Progenitor cell of endocrine pancreas (in vitro differentiated cells): Measurements from ENCODE around the gene NLK. TPM values are rescaled to one million over a fixed set of nuclear protein-coding genes. Genes with fewer than 3 reads are reported as not detected.
A peak's percentile ranks its signal among the peaks of the same experiment; 100 is the strongest.

Source experiments
- DNase-seq: peaks from one replicate; pipeline ENCODE4 v3.0.0; 2021; ENCODE audit warnings: low spot score; ENCODE audit not compliant: unreplicated experiment
- H3K27ac Mint-ChIP-seq: 2 replicates; pipeline ENCODE4 v1.8.0; 2021; ENCODE audit warnings: mild to moderate bottlenecking, moderate library complexity, mixed read lengths
- H3K27me3 Mint-ChIP-seq: 2 replicates; pipeline ENCODE4 v1.8.0; 2021; ENCODE audit warnings: mixed read lengths
- H3K36me3 Mint-ChIP-seq: 2 replicates; pipeline ENCODE4 v1.8.0; 2022; ENCODE audit warnings: mixed read lengths; ENCODE audit not compliant: insufficient read depth
- H3K4me1 Mint-ChIP-seq: 2 replicates; pipeline ENCODE4 v1.8.0; 2021; ENCODE audit warnings: low read depth, mixed read lengths
- H3K4me3 Mint-ChIP-seq: 2 replicates; pipeline ENCODE4 v1.8.0; 2021; ENCODE audit warnings: low read depth, mild to moderate bottlenecking, moderate library complexity, mixed read lengths
- H3K9me3 Mint-ChIP-seq: 2 replicates; pipeline ENCODE4 v1.8.0; 2021; ENCODE audit warnings: low read depth, mixed read lengths
- CTCF ChIP-seq: fragments of 200-600 bp; sonication (generic); IDR thresholded peaks from one replicate; pipeline ENCODE4 v1.5.0; 2021; ENCODE audit warnings: antibody characterized with exemption, mild to moderate bottlenecking; ENCODE audit not compliant: unreplicated experiment
- total RNA-seq: library from RNA; stranded (reverse); gene quantifications from 2 replicates; pipeline ENCODE4 v1.2.1, GENCODE V29; 2021

NLK gene
- total RNA-seq, 1 donor from 2014 or later = 38.9 TPM

GRCh38 chr17:28161311-28161710 lies 118.8 kb downstream of the NLK start:
- no peak for DNase-seq
- Mint-ChIP-seq H3K36me3 (peaks cover 10% of the 10 kb centered on the region), H3K27ac (no peak overlapping the region), H3K4me1 (no peaks in the 10 kb centered on the region), H3K9me3 (no peaks in the 10 kb centered on the region), H3K27me3 (no peaks in the 10 kb centered on the region), H3K4me3 (no peak overlapping the region)
- TF ChIP-seq CTCF = no peak

GRCh38 chr17:28166478-28166877 lies 124.0 kb downstream of the NLK start:
- Mint-ChIP-seq H3K4me1 (no peaks in the 10 kb centered on the region), H3K27ac (no peak overlapping the region), H3K9me3 (no peaks in the 10 kb centered on the region), H3K27me3 (peaks cover 2% of the 10 kb centered on the region), H3K4me3 (no peak overlapping the region), H3K36me3 (peaks cover 21% of the 10 kb centered on the region)
- DNase-seq = no peak
- no peak for TF ChIP-seq CTCF

GRCh38 chr17:28169621-28170349 lies 127.3 kb downstream of the NLK start:
- H3K4me1 Mint-ChIP-seq = peaks cover 24% of the 10 kb centered on the region
- H3K27me3 Mint-ChIP-seq = peaks cover 2% of the 10 kb centered on the region
- no peak for TF ChIP-seq CTCF
- DNase-seq = no peak
- H3K27ac Mint-ChIP-seq = no peak overlapping the region
- no peaks in the 10 kb centered on the region for H3K9me3 Mint-ChIP-seq
- H3K36me3 Mint-ChIP-seq = peaks cover 20% of the 10 kb centered on the region
- no peak overlapping the region for H3K4me3 Mint-ChIP-seq

GRCh38 chr17:28170771-28171170 lies 128.3 kb downstream of the NLK start:
- H3K4me3 Mint-ChIP-seq = no peak overlapping the region
- peaks cover 2% of the 10 kb centered on the region for H3K27me3 Mint-ChIP-seq
- TF ChIP-seq CTCF = no peak
- DNase-seq = no peak
- H3K36me3 Mint-ChIP-seq = peaks cover 19% of the 10 kb centered on the region
- no peaks in the 10 kb centered on the region for H3K9me3 Mint-ChIP-seq
- H3K27ac Mint-ChIP-seq = no peak overlapping the region
- peaks cover 24% of the 10 kb centered on the region for H3K4me1 Mint-ChIP-seq

- peaks cover 24% of the 10 kb centered on the region for H3K4me1 Mint-ChIP-seq
- H3K27ac Mint-ChIP-seq = peak overlapping the region; percentile 39
- no peaks in the 10 kb centered on the region for H3K9me3 Mint-ChIP-seq
- H3K36me3 Mint-ChIP-seq = peaks cover 20% of the 10 kb centered on the region
- peaks cover 2% of the 10 kb centered on the region for H3K27me3 Mint-ChIP-seq
- no peak overlapping the region for H3K4me3 Mint-ChIP-seq
- no peak for DNase-seq
- TF ChIP-seq CTCF = no peak
These were observed 130.6 kb downstream of the NLK start for GRCh38 chr17:28173031-28173561.
